HG03039 (cell line): ENCODE data around the gene UVRAG.

ENCODE experiments used
- ATAC-seq: cut with Tn5 transposase; IDR thresholded peaks from one replicate; pipeline ENCODE4 v1.9.1; 2021; ENCODE audit warnings: mild to moderate bottlenecking, moderate library complexity; ENCODE audit not compliant: unreplicated experiment

UVRAG gene

DNA sequence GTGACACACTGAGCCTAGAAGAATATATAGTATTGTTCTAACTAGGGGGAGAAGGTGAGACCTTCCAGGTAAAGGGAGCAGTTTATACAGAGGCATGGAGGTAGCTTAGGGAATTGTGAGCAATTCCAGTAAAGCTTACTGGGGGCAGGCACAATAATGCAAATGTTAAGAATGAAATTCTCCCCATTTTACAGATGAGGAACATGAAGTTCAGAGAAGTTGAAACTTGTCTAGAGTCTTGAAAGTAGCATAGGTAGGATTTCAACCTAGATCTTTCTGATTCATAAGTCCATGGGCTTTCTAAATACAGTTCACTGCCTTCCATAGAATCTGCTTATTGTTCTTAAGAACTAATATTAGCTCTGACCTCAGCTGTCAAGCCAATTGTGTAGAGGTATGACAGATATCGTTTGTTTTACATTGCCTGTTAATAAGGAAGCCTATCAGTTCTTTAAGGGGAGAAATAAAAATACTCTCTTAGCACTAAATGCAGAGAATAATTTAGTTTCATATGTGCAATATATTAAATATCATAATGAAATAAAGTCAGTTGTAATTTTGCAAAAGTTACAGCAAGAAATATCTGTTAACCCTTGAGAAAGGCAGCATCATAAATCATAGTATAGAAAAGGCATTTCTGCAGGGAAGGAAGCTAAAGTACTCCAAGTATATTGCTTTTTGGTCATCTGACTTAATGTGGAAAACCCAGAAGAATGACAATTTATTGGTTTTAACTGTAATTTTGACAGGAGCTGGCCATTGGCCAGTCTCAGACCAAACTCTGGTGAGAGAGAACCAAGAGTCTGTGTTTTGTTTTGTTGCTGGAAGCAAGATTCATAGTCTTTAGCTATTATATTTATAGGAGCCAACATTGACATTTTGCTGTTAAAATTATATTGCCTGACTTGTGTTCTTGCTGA is 181.8 kb downstream of the UVRAG start:
- no peak for ATAC-seq

GRCh38 chr11:76004400-76004799 is 189.4 kb downstream of the UVRAG start:
- ATAC-seq: no peak

DNA sequence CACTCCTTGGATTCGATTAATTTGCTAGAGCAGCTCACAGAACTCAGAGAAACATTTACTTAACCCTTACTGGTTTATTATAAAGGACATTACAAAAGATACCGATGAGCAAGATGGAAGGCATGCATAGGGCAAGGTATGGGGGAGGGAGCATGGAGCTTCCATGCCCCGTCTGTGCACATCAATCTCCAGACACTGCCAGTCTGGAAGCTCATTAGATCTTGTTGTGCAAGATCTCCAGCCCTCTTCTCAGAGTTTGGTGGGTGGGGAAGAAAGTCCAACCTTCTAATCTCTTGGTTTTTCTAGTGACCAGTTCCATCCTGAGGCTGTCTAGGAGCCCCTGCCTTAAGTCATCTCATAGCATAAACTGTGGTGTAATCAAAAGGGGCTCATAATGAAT is 190.7 kb downstream of the UVRAG start:
- no peak for ATAC-seq

GRCh38 chr11:76007166-76007565 is 192.2 kb downstream of the UVRAG start:
- no peak for ATAC-seq

GRCh38 chr11:76008474-76008873 is 193.5 kb downstream of the UVRAG start:
- ATAC-seq: no peak

- ATAC-seq: no peak
These were observed 195.0 kb downstream of the UVRAG start for GRCh38 chr11:76010051-76010450.

DNA sequence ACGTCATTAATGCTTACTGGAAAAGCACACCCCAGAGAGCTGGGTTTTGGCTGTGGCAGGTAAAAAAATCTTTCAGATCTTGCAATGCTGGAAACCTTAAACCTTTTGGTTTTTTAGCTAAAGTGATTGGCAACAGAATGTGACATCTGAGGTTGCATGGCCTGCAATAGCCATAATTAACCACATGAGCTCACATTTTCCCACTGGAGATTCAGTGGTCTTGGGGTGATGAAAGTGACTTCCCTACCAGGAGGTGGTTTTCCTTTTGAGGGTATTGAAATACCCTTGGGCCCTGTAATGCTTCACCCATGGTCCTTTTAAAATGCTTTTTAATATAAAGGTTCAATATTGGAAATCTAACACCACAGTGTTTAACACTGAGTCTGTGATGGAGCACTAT is 198.5 kb downstream of the UVRAG start:
- ATAC-seq: no peak

DNA sequence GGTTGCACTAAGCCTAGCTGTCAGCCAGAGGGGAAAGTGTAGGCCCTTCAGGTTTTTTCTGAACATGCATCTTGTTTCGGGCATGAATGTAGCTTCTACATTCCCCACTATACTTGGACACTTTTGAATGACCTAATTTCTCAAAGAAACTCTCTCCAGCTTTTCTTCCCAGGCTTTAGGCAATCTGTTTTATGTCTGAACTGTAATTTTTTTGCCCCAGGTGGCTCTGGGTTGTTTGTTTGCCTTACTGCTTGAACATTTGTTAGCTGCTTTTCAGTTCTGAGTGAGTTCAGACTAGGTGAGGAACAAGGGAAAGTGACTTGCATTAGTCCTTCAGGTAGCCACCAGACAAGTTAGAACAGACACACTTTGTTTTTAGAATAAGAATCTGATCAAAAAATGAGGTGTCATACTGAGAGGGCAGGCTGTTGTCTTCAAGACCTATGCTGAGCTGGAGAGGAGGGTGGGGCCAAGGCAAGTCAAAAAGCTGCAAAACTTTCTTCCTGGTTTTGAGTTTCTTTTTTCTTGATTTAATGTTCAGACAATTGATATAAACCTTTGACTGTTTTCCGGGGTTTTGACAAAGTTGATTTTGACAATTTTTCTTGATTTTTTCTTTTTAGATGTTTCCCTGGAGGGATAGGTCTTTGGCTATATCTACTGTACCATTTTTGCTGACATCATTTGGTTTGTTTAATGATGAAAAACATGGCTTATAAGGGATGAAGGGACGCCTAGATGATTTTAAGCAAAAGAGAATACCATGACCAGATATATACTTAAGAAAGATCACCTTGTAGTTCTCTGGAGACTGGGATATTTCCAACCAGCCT is 208.4 kb downstream of the UVRAG start:
- ATAC-seq: no peak

GRCh38 chr11:76025068-76025467 is 210.1 kb downstream of the UVRAG start:
- ATAC-seq: no peak

DNA sequence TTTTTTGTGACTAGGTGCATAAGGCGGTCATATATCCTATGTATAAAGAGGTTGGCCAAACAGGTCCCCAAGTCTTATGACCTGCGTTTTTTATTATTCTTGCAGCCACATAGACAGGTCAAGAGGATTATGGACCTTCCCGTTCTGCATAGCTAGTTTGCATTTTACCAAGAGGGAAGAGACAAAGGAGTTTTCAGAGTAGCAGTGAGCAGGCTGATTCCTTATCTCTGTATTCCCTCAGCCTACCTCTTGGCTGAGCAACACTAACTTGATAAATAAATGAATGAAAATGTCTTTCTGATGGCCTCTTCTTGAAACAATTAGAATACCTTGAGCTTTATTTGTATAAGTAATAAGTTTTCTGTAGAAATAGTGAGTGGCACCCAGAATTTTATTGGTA is 210.8 kb downstream of the UVRAG start:
- ATAC-seq: no peak

GRCh38 chr11:76026281-76026680 is 211.3 kb downstream of the UVRAG start:
- no peak for ATAC-seq

DNA sequence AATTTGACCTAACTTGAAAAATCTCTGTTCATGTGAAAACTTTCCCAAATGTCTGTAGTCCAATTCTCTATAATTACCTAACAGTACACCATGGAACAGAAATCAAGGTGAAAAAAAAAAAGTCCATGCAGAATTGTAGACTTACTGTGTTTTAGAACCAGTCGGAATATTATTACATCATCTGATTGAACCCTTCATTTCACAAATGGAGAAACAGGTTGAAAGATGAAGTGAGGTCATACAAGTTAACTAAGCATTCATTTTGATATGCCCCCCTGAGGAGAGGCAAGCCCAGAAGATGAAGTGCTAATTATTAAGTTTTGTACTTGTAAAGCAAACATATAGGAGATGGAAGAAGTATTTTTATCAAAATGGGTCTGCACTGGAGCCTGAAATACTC is 211.9 kb downstream of the UVRAG start:
- no peak for ATAC-seq

GRCh38 chr11:76030286-76030685 is 215.3 kb downstream of the UVRAG start:
- no peak for ATAC-seq

GRCh38 chr11:76030968-76031590 is 216.1 kb downstream of the UVRAG start:
- no peak for ATAC-seq

DNA sequence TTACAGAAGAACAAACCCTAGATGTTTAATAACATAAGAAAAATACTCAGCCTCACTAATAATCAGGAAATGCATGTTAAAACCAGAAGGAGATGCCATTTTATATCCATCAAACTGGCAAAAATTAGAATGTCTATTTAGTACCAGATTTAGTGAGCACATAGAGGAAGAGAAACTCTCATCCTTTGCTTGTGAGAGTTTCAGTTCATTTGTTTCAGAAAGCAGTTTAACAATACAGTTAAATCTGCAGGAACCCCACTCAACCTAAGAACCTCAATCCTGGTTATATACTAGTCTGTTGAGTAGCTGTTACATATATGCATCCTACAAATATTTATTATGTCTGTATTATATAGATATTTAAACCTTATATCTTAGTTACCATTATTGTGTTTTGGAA is 218.7 kb downstream of the UVRAG start:
- no peak for ATAC-seq

DNA sequence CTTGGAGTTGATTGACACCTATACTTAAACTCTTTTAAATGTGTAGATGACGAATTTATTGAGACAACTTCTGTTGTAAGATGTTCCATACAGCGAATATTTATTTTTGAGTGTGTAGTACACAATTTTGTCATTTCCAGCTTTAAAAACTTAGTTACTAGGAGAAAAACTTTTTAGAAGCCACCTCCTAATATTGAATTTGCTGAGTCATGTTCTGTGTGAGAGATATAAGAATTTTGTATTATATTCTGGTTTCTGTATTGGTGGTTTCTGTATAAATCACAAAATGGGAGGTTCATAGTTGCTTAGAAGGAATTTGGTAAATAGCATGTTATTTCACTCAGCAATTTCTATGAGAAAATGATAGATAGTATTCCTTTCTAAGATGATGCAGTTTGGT is 220.0 kb downstream of the UVRAG start:
- no peak for ATAC-seq

DNA sequence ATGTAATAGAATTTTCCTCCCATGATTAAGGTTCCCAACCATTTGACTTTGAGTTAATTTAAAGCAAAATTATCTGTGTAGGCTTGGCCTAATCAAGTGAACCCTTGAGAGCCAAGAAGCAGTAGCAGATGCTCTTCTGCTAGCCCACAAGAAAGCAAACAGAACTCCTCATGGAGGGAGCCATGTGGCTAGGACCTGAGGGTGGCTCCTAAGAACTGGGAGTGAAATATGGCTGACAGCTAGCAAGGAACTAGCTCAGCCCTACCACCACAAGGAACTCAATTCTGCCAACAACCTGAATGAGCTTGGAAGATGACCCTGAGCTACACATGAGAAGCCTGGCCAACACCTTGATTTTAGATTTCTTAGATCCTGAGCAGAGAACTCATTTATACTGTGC is 223.6 kb downstream of the UVRAG start:
- ATAC-seq: no peak

DNA sequence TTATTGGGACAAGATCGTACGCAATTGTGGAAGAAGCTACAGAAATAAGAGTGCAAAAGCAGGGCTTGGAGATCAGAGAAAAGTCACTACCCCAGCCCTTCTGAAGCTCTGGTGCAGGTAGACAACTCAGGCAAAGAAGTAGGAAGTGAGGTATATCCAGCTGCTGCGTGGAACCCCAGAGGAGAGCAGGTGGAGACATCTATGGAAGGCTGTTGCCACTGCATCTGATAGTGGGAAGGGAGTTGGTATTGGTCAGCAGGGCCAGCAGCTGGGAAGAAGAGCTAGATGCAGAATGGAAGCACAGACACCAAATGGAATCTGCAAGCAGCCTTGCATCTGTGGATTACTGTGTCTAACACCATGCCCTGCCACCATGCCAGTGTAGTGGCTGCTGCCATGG is 226.2 kb downstream of the UVRAG start:
- no peak for ATAC-seq

GRCh38 chr11:76044750-76045320 is 229.8 kb downstream of the UVRAG start:
- no peak for ATAC-seq

DNA sequence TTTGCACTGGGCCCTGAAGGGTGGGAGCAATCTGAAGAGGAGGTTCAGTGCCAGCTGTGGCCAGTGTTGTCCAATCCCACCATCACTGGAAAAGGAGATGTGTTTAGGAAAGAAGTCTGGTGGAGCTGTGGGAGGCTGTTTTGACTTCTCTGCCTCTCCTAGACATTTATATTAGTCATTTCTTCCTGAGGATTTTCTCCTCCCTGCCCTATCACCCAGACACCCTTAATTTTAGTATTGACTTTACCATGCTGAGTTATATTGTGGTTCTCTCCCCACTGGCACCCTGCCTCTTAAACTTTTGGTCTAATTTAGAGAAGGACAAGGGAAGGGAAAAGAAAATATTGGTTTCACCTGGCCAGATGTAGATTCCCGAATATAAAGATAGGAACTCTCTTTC is 232.2 kb downstream of the UVRAG start:
- no peak for ATAC-seq

- no peak for ATAC-seq
These were observed 232.8 kb downstream of the UVRAG start for GRCh38 chr11:76047766-76048165.
